Activated CD4-positive, alpha-beta T cell treated with anti-CD3 and anti-CD28 coated beads, Interleukin-10, Interleukin-2, amounts not matched to agents 100 ng/mL and 50 ng/mL, durations not matched to agents 16 hours and 8 hours (primary cell): Measurements from ENCODE around the gene SLC29A1.
"Not testable (repeated sequence)": the region's sequence is repeated elsewhere in the genome, so short reads cannot be mapped to it uniquely, and the experiment has no call there.

ENCODE experiments used
- DNase-seq: peaks from one replicate; pipeline ENCODE4 v3.0.0-alpha.2; 2020

SLC29A1 gene

DNA sequence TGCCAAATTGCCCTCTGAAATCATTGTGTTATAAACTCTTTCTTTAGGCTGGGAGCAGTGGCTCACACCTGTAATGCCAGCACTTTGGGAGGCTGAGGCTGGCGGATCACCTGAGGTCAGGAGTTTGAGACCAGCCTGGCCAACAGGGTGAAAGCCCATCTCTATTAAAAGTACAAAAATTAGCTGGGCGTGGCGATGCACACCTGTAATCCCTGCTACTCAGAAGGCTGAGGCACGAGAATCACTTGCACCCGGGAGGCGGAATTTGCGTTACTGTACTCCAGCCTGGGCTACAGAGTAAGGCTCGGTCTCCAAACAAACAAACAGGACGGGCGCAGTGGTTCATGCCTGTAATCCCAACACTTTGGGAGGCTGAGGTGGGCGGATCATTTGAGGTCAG, 27.0 kb upstream of the SLC29A1 start:
- not testable (repeated sequence) for DNase-seq

- DNase-seq, result no peak
Observed at GRCh38 chr6:44198684-44199083, 24.7 kb upstream of the SLC29A1 start.

GRCh38 chr6:44199883-44200282, 23.5 kb upstream of the SLC29A1 start:
- no peak for DNase-seq

DNA sequence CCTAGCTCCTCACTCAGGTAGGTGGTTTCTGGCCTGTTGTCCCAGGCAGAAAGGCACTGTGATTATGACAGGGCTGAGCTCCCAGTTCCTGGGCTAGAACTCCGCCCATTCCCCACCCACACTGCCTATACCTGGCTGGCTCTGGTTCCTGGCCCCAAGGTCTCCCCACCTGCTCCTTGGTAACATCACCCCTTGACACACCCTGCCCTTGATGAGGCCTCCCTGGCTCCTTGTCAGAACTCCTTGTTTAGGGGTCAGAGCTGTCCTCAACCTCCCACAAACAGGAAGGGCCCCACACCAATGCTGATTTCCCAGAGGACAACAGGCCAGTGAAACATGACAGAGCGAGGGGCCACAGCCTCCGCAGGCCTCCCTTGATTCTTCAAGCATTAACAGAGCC, 22.2 kb upstream of the SLC29A1 start:
- no peak for DNase-seq

- DNase-seq, result no peak
Observed at GRCh38 chr6:44201638-44202303, 21.6 kb upstream of the SLC29A1 start.

GRCh38 chr6:44202332-44202971, 20.9 kb upstream of the SLC29A1 start:
- no peak for DNase-seq

GRCh38 chr6:44202972-44203750, 20.2 kb upstream of the SLC29A1 start:
- DNase-seq, result no peak

- DNase-seq, result no peak
Observed at GRCh38 chr6:44203955-44204354, 19.4 kb upstream of the SLC29A1 start.

GRCh38 chr6:44207966-44208365, 15.4 kb upstream of the SLC29A1 start:
- DNase-seq, result no peak

DNA sequence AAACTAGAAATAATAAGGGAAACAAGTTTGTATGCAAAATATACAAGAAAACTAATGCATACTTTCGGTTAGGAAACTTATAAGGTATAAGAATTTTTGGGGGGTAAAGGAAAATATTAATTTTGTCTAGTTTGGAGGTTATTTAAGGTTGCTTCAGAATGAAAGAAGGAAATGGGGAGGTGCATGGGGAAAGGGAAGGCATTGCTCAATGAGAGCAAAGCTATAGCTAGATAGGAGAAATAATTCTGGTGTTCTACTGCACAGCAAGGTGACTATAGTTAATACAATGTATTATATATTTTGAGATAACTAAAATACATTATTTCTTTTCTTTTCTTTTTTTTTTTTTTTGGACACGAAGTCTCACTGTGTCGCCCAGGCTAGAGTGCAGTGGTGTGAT, 12.1 kb upstream of the SLC29A1 start:
- no peak for DNase-seq

GRCh38 chr6:44214307-44214706, 9.1 kb upstream of the SLC29A1 start:
- DNase-seq, result no peak

- no peak for DNase-seq
Observed at GRCh38 chr6:44216677-44217331, 6.6 kb upstream of the SLC29A1 start, which contains the start of gene MYMX. Gene MYMX (plus strand): TSS chr6:44216926. CDS start chr6:44217472, 546 bp downstream.

- no peak for DNase-seq
Observed at GRCh38 chr6:44217332-44218143, 5.9 kb upstream of the SLC29A1 start.

GRCh38 chr6:44219053-44219814, 4.2 kb upstream of the SLC29A1 start:
- DNase-seq, result peak; percentile 34

DNA sequence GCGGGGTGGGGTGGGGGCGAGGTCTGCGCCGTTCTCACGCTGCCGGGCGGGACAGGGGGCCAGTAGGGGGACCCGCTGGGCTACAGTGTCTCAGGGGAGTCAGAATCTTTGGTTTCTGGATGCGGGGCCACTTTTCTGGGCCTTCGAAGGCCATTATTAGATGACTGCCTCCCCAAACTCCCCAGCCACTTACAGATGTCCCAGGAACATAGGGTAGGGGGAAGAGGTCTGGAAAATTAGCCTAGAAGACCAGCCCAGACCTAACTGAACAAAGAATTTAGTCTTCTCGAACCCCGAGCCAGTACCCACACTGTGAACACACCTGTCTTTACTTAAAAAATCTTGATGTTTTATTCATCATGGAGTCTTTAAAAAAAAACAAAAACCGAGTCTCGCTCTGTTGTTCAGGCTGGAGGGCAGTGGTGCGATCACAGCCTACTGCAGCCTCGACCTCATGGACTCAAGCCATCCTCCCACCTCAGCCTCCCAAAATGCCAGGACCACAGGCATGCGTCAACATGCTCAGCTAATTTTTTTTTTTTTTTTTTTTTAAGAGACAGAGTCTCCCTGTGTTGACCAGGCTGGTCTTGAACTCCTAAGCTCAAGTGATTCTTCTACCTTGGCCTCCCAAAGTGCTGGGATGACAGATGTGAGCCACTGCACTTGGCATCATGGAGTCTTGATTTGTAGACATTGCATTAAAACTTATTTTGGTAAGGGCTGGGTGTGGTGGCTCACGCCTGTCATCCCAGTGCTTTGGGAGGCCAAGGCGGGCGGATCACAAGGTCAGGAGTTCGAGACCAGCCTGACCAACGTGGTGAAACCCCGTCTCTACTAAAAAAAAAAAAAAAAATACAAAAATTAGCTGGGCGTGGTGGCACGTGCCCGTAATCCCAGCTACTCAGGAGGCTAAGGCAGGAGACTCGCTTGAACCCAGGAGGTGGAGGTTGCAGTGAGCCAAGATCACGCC, 3.3 kb upstream of the SLC29A1 start:
- no peak for DNase-seq

DNA sequence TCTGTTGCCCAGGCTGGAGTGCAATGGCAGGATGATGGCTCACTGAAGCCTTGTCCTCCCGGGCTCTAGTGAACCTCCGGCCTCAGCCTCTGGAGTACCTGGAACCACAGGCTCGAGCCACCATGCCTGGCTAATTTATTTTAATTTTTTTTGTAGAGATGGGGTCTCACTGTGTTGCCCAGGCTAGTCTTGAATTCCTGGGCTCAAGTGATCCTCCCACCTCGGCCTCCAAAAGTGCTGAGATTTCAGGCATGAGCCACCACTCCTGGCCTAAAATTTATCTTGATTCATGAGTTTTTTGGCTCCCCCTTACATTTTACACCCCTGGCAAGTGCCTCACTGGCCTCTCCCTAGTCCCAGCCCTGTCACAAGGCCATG, 2.5 kb upstream of the SLC29A1 start:
- DNase-seq, result no peak

DNA sequence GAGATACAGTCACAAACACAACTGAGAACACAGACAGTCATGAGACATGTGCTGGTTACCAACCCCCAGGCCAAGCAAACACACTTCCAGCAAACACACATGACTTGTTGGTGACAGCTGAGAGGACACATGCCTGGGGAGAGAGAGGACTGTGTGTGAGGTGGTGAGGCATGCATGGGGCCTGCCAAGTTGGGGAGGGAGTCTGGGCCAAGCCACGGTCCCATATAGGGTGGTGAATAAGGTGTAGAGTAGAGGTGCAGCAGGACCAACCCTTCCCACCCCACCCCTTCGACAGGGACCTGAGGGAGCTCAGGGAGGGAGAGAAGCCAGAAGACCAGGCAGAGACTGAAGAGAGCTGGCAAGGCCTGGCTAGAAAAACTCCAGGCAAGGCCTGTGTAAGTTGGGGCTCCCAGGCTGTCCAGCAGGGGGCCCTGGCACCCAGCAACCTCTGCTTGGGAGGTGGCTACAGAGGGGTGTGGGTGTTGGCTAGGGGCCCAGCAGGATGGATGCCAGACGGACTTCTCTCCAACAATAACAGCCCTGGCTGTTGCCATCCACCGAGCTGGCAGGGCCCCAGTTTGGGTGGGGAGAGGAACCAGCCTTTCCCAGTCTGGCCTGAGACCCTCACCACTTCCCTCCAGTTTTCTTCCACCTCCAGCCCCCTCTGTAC, 2.0 kb upstream of the SLC29A1 start:
- peak; percentile 87 for DNase-seq

- DNase-seq, result no peak
Observed at GRCh38 chr6:44221961-44222335, 1.4 kb upstream of the SLC29A1 start.

- no peak for DNase-seq
Observed at GRCh38 chr6:44222486-44223318, 693 bp upstream of the SLC29A1 start.
